ENCODE data around the gene FUZ. TPM values are rescaled to one million over a fixed set of nuclear protein-coding genes. Genes with fewer than 3 reads are reported as not detected.

FUZ gene
- total RNA-seq, 2 experiments from 2014 or later = 15.6 to 18.8 TPM

DNA sequence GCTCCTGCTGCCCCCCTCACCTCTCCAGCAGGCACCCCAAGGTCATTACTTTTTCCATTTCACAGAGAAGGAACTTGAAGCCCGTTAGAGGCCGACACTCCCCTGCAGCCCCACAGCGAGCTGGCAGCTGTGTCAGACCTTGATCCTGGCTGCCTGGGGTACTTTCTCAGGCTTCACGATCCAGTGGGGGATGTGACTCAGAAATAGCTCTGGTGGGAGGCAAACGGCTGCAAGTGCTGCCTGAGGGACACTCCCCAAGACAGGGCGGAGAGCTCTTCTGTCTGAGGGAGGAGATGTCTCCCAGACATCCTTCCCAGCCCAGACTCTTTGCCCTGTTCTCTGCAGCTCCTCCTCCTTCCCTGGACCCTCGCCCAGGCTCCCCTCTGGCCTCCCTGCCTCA, 54.8 kb downstream of the FUZ start:
- intact Hi-C loops (cut with DNase I, micrococcal nuclease) = no loop called here
- Mint-ChIP-seq H3K4me3 (no peak overlapping the region), H3K36me3 (ENCODE audit: low read depth) (peaks cover 2% of the 10 kb centered on the region), H3K27me3 (no peaks in the 10 kb centered on the region), H3K27ac (no peak overlapping the region), H3K9me3 (ENCODE audit: low read depth) (peaks cover 2% of the 10 kb centered on the region), H3K4me1 (no peaks in the 10 kb centered on the region)
- CTCF ChIA-PET = interaction anchor here (1.0 to 1.1 kb wide), 2 partner anchors 40 to 90 kb away, joined by 3 read pairs; no protein-coding TSS in a partner anchor
- ATAC-seq = no peak
- DNase-seq = no peak
- POLR2A ChIA-PET = no interaction called here

Small RNAs within 50 kb of the gene (microRNA-seq; reads per million reads assigned to microRNA genes)
- gene MIR4749 (ENCODE audit: borderline replicate concordance) = 4.9 reads per million, percentile 13 among the genes with 10 or more reads in this experiment
- 2.5 reads per million for gene MIR6799 (ENCODE audit: borderline replicate concordance)
- 1.8 reads per million for gene MIR6800 (ENCODE audit: borderline replicate concordance)

Other genes starting within 250 kb of the FUZ start
- gene NOSIP, start 232.7 kb downstream of the FUZ start, total RNA-seq = 10 to 100 TPM; 71.4 to 73.1 TPM
- gene PRRG2, start 232.0 kb downstream of the FUZ start, total RNA-seq = 1 to 10 TPM in 1 of 2 experiments, under 1 TPM in 1; 0.81 to 1.6 TPM
- gene PRR12, start 222.1 kb downstream of the FUZ start, total RNA-seq = 10 to 100 TPM; 21.0 to 22.7 TPM
- gene RRAS, start 173.1 kb downstream of the FUZ start, total RNA-seq = 10 to 100 TPM in 1 of 2 experiments, 1 to 10 TPM in 1; 9.7 to 11.7 TPM
- 10 to 100 TPM; 43.3 to 64.0 TPM for gene SCAF1, start 171.1 kb downstream of the FUZ start, total RNA-seq
- gene IRF3, start 147.4 kb downstream of the FUZ start, total RNA-seq = 100 to 1,000 TPM; 123 to 125 TPM
- gene BCL2L12, start 147.4 kb downstream of the FUZ start, total RNA-seq = 10 to 100 TPM; 79.6 to 93.8 TPM
- 100 to 1,000 TPM; 384 to 448 TPM for gene PRMT1, start 136.0 kb downstream of the FUZ start, total RNA-seq
- gene ADM5, start 123.7 kb downstream of the FUZ start, total RNA-seq = 1 to 10 TPM; 4.1 to 4.4 TPM
- gene CPT1C, start 122.2 kb downstream of the FUZ start, total RNA-seq = 1 to 10 TPM; 1.1 to 1.6 TPM
- 1 to 10 TPM; 1.9 to 2.1 TPM for gene TSKS, start 50.0 kb downstream of the FUZ start, total RNA-seq
- gene AP2A1, start 46.3 kb downstream of the FUZ start, total RNA-seq = 100 to 1,000 TPM in 1 of 2 experiments, 10 to 100 TPM in 1; 79.4 to 102 TPM
- 10 to 100 TPM; 39.6 to 49.9 TPM for gene MED25, start 5.0 kb upstream of the FUZ start, total RNA-seq
- 100 to 1,000 TPM in 1 of 2 experiments, 10 to 100 TPM in 1; 76.9 to 104 TPM for gene PTOV1, start 37.9 kb upstream of the FUZ start, total RNA-seq
- gene PNKP, start 54.3 kb upstream of the FUZ start, total RNA-seq = 10 to 100 TPM; 59.5 to 65.7 TPM
- gene AKT1S1, start 64.1 kb upstream of the FUZ start, total RNA-seq = 10 to 100 TPM; 16.1 to 20.3 TPM
- gene TBC1D17, start 64.4 kb upstream of the FUZ start, total RNA-seq = 10 to 100 TPM; 29.1 to 29.6 TPM
- gene IL4I1, start 83.6 kb upstream of the FUZ start, total RNA-seq = 10 to 100 TPM; 21.2 to 22.2 TPM
- gene ATF5, start 115.9 kb upstream of the FUZ start, total RNA-seq = 10 to 100 TPM; 12.5 to 14.1 TPM
- 100 to 1,000 TPM; 127 to 188 TPM for gene NUP62, start 116.2 kb upstream of the FUZ start, total RNA-seq
- not detected for gene SIGLEC11, start 147.9 kb upstream of the FUZ start, total RNA-seq
- gene VRK3, start 212.1 kb upstream of the FUZ start, total RNA-seq = 10 to 100 TPM; 52.4 to 61.2 TPM
- 10 to 100 TPM; 10.9 to 12.5 TPM for gene ZNF473, start 212.7 kb upstream of the FUZ start, total RNA-seq

Measured in activated CD4-positive, alpha-beta T cell treated with anti-CD3 and anti-CD28 coated beads for 36 hours (primary cell).